GM12892 (cell line): ENCODE data around the gene PPFIA1.

Source experiments
- POLR2A ChIP-seq: IDR thresholded peaks from 2 replicates; pipeline ENCODE4 v1.6.1; 2011; ENCODE audit warnings: low read depth, low read length, control low read depth
- POLR2AphosphoS5 ChIP-seq: IDR thresholded peaks from 2 replicates; pipeline ENCODE4 v1.6.1; 2011; ENCODE audit warnings: low read depth, low read length, control low read depth
- TAF1 ChIP-seq: IDR thresholded peaks from 2 replicates; pipeline ENCODE4 v1.6.1; 2011; ENCODE audit warnings: low read depth, mild to moderate bottlenecking, control low read depth, low read length, borderline replicate concordance

DNA sequence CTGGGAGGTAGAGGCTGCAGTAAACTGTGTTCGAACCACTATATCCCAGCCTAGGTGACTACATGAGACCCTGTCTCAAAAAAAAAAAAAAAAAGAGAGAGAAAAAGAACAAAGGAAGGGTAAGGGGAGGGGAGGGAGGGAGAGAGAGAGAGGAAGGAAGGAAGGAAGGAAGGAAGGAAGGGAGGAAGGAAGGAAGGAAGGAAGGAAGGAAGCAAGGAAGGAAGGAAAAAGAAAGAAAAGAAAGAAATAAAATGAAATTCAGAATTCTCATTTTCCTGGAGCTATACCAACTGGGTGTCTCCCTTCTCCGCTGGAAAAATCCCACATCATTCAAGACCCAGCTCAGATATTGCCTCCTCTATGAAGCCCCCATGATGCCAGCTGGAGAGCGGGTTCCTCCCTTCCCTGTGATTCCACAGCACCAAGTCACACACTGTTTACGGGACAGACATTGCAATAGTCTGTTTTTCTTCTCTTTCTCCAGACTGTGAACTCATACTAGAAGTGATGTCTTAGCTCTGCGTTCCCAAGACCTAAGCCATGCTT, 3.0 kb upstream of the PPFIA1 start:
- no peak for TF ChIP-seq POLR2A
- no peak for TF ChIP-seq POLR2AphosphoS5
- no peak for TF ChIP-seq TAF1
